ENCODE data around the gene GPR152. TPM values are rescaled to one million over a fixed set of nuclear protein-coding genes. Genes with fewer than 3 reads are reported as not detected.

GPR152 gene
- total RNA-seq, 1 experiment from 2014 or later = not detected

- H2BK20ac ChIP-seq (ENCODE audit: low read depth, low read length, poor library complexity, severe bottlenecking) = no peak overlapping the region
- H4K20me1 ChIP-seq (ENCODE audit: control insufficient read depth, insufficient read depth, insufficient read length) = no peaks in the 10 kb centered on the region
- peak overlapping the region in 1 of 2 experiments; percentile 8; a peak in 1 of 5 replicates for H3K4me3 Mint-ChIP-seq
- no peak overlapping the region for H3K4me2 ChIP-seq (ENCODE audit: insufficient read depth, insufficient read length, low read length)
- H3K79me2 ChIP-seq (ENCODE audit: insufficient read depth, low read length) = no peaks in the 10 kb centered on the region
- peaks cover 23 to 34% of the 10 kb centered on the region in 2 experiments for H3K4me1 Mint-ChIP-seq
- peaks cover 39% of the 10 kb centered on the region for H3K27me3 Mint-ChIP-seq (ENCODE audit: low read depth)
- no peaks in the 10 kb centered on the region for H3K4me1 ChIP-seq (ENCODE audit: insufficient read depth, low read length)
- no peak overlapping the region for H2BK120ac ChIP-seq (ENCODE audit: low read depth, low read length, poor library complexity, severe bottlenecking)
- no CpG with 5 or more reads among the region's 2 CpGs for WGBS (ENCODE audit: extremely low coverage, insufficient read length, low lambda C conversion rate)
- no peaks in the 10 kb centered on the region for H3K27me3 ChIP-seq (ENCODE audit: insufficient read depth, low read length)
- H3K4ac ChIP-seq (ENCODE audit: low read depth, low read length) = no peak overlapping the region
- no peak overlapping the region for H3K9ac ChIP-seq (ENCODE audit: extremely low read depth, insufficient read length, low read length)
- no peak overlapping the region for H4K5ac ChIP-seq (ENCODE audit: insufficient read length, low read depth, low read length)
- peaks cover 0 to 1% (median 0%) of the 10 kb centered on the region in 3 experiments; a peak in 1 of 7 replicates for H3K36me3 Mint-ChIP-seq (ENCODE audit: insufficient read depth in 1 of 3, low read depth in 3 of 3)
- TF ChIP-seq CTCF (conservative IDR thresholded peaks at IDR 0.05) = no peak
- H4K91ac ChIP-seq (ENCODE audit: insufficient read length, low read depth, low read length) = no peak overlapping the region
- no peaks in the 10 kb centered on the region for H3K23me2 ChIP-seq (ENCODE audit: insufficient read length, low read depth, low read length, poor library complexity, severe bottlenecking)
- H3K14ac ChIP-seq (ENCODE audit: insufficient read depth, low read length) = no peak overlapping the region; the same call in 1 of the 2 replicates
- no peak overlapping the region for H3K23ac ChIP-seq (ENCODE audit: insufficient read length, low read depth, low read length)
- H2BK5ac ChIP-seq (ENCODE audit: insufficient read length, low read length) = no peak overlapping the region
- H3K27ac Mint-ChIP-seq = no peak overlapping the region
- H2BK15ac ChIP-seq (ENCODE audit: low read depth, low read length) = no peak overlapping the region
- no peak overlapping the region for H2AK5ac ChIP-seq (ENCODE audit: insufficient read length, low read length)
- H3K27ac ChIP-seq (ENCODE audit: insufficient read length, low read depth, low read length) = no peak overlapping the region
- H3K79me1 ChIP-seq (ENCODE audit: insufficient read depth, low read depth, low read length, poor library complexity, severe bottlenecking) = no peaks in the 10 kb centered on the region
- H3K9me3 ChIP-seq (ENCODE audit: control insufficient read depth, low read depth, low read length) = no peaks in the 10 kb centered on the region
- no peak overlapping the region for H2AFZ ChIP-seq (ENCODE audit: low read length)
- no peaks in the 10 kb centered on the region; a peak in 1 of 5 replicates for H3K9me3 Mint-ChIP-seq
- DNase-seq = no peak
- no peak overlapping the region for H3K18ac ChIP-seq (ENCODE audit: insufficient read length, low read depth, low read length)
- no peak overlapping the region for H3T11ph ChIP-seq (ENCODE audit: low read length)
- no peak overlapping the region for H2BK12ac ChIP-seq (ENCODE audit: insufficient read length, low read depth, low read length)
- H3K56ac ChIP-seq (ENCODE audit: insufficient read length, low read depth, low read length) = no peak overlapping the region
- no peak overlapping the region for H4K8ac ChIP-seq (replicated peaks; ENCODE audit: insufficient read length, low read depth, low read length)
Observed at GRCh38 chr11:67413266-67413849, 39.2 kb downstream of the GPR152 start.
